ENCODE measurements around the gene LAMC2.
"Not testable (repeated sequence)": the region's sequence is repeated elsewhere in the genome, so short reads cannot be mapped to it uniquely, and the experiment has no call there.

Gene LAMC2

GRCh38 chr1:183185941-183186490, at the start of gene LAMC2:
LAMC2 (plus strand) TSS chr1:183186264; CDS start chr1:183186353, 89 bp downstream.
- no peak for DNase-seq (ENCODE audit: low read depth)

GRCh38 chr1:183137782-183138181, 48.3 kb upstream of the LAMC2 start:
- no peak for DNase-seq (ENCODE audit: low read depth)

- DNase-seq (ENCODE audit: low read depth), result no peak
Measured at GRCh38 chr1:183138301-183138700, 47.8 kb upstream of the LAMC2 start.

GRCh38 chr1:183139281-183139942, 46.7 kb upstream of the LAMC2 start:
- no peak for DNase-seq (ENCODE audit: low read depth)

GRCh38 chr1:183140633-183141032, 45.4 kb upstream of the LAMC2 start:
- no peak for DNase-seq (ENCODE audit: low read depth)

GRCh38 chr1:183142171-183142570, 43.9 kb upstream of the LAMC2 start:
- DNase-seq (ENCODE audit: low read depth), result no peak

GRCh38 chr1:183143576-183144315, 42.3 kb upstream of the LAMC2 start:
- DNase-seq (ENCODE audit: low read depth), result no peak

GRCh38 chr1:183144752-183145151, 41.3 kb upstream of the LAMC2 start:
- DNase-seq (ENCODE audit: low read depth), result no peak

- no peak for DNase-seq (ENCODE audit: low read depth)
Measured at GRCh38 chr1:183147735-183148134, 38.3 kb upstream of the LAMC2 start.

- no peak for DNase-seq (ENCODE audit: low read depth)
Measured at GRCh38 chr1:183148599-183148998, 37.5 kb upstream of the LAMC2 start.

GRCh38 chr1:183149273-183149672, 36.8 kb upstream of the LAMC2 start:
- DNase-seq (ENCODE audit: low read depth), result no peak

- DNase-seq (ENCODE audit: low read depth), result not testable (repeated sequence)
Measured at GRCh38 chr1:183150032-183150431, 36.0 kb upstream of the LAMC2 start.

GRCh38 chr1:183150445-183150844, 35.6 kb upstream of the LAMC2 start:
- DNase-seq (ENCODE audit: low read depth), result no peak

- DNase-seq (ENCODE audit: low read depth), result no peak
Measured at GRCh38 chr1:183152180-183152579, 33.9 kb upstream of the LAMC2 start.

GRCh38 chr1:183155939-183156338, 30.1 kb upstream of the LAMC2 start:
- no peak for DNase-seq (ENCODE audit: low read depth)

GRCh38 chr1:183159960-183160359, 26.1 kb upstream of the LAMC2 start:
- no peak for DNase-seq (ENCODE audit: low read depth)

- no peak for DNase-seq (ENCODE audit: low read depth)
Measured at GRCh38 chr1:183161391-183161790, 24.7 kb upstream of the LAMC2 start.

GRCh38 chr1:183163316-183163715, 22.7 kb upstream of the LAMC2 start:
- no peak for DNase-seq (ENCODE audit: low read depth)

GRCh38 chr1:183164340-183164739, 21.7 kb upstream of the LAMC2 start:
- DNase-seq (ENCODE audit: low read depth), result no peak

GRCh38 chr1:183164963-183165362, 21.1 kb upstream of the LAMC2 start:
- no peak for DNase-seq (ENCODE audit: low read depth)

GRCh38 chr1:183165456-183165855, 20.6 kb upstream of the LAMC2 start:
- no peak for DNase-seq (ENCODE audit: low read depth)

GRCh38 chr1:183166454-183166853, 19.6 kb upstream of the LAMC2 start:
- no peak for DNase-seq (ENCODE audit: low read depth)

GRCh38 chr1:183167676-183168075, 18.4 kb upstream of the LAMC2 start:
- no peak for DNase-seq (ENCODE audit: low read depth)

Measured in stimulated activated CD8-positive, alpha-beta memory T cell treated with anti-CD3 and anti-CD28 coated beads, Interleukin-12 subunit alpha, Interleukin-12 subunit beta, amount 100 ng/mL, for 1 hour (primary cell).